ENCODE data around the gene AP3B1.

GRCh38 chr5:78224358-78224757, 70.1 kb downstream of the AP3B1 start:
- TF ChIP-seq EZH2phosphoT487 (conservative IDR thresholded peaks at IDR 0.05; ENCODE audit: low read length) = no peak
- no peak for TF ChIP-seq CTCF (IDR thresholded peaks at IDR 0.05; ENCODE audit: insufficient read depth, low read length, poor library complexity, severe bottlenecking)

All from SU-DHL-6 (cell line).